Measurements from ENCODE around the gene MIF.

The MIF gene

DNA sequence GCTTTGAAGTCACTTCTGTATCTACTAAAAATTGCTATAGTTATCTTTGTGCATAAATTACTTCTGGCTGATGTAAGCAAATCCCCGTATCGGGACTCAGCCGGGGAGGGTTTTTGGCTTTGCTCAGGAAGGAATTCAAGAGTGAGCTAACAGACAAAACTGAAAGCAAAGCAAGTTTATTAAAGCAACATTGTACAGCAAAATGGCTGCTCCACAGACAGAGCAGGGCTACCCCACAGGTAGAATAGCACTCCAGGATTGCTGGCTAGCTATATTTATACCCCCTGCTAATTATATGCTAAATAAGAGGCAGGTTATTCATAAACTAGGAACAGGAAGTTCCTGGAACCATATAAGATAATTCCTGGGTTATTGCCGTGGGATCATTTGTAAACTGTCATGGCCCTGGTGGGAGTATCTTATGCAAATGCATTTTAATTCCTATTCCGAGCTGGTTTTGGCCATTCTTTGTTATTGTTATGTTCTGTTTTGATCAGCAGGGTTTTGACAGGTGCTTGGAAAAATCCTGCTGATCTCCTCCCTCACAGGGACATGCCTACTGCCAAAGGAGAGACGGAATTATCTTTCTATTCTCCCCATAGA is 15.2 kb downstream of the MIF start:
- ChIA-PET CTCF (interaction anchor here (0.9 to 2.4 kb wide), 2 partner anchors 15 to 141 kb away, joined by 3 to 6 read pairs; partner anchors contain the start of gene MIF), POLR2A (interaction anchor here (0.6 to 6.9 kb wide), 5 partner anchors 10 to 52 kb away, joined by 3 to 124 read pairs (median 5); partner anchors contain the start of genes MIF and SLC2A11)
- no peak for DNase-seq (ENCODE audit: extremely low spot score)
- TF ChIP-seq CTBP1 (IDR thresholded peaks at IDR 0.05; ENCODE audit: borderline replicate concordance) (no peak), ZNF384 (IDR thresholded peaks at IDR 0.05) (no peak), FOXA1 (IDR thresholded peaks at IDR 0.05) (no peak), ARNT (IDR thresholded peaks at IDR 0.05) (no peak), LEF1 (IDR thresholded peaks at IDR 0.05; ENCODE audit: borderline replicate concordance) (no peak), FOXK2 (IDR thresholded peaks at IDR 0.05) (no peak), BHLHE40 (IDR thresholded peaks at IDR 0.05; ENCODE audit: borderline replicate concordance) (no peak), TARDBP (IDR thresholded peaks at IDR 0.05) (no peak), HDGF (IDR thresholded peaks at IDR 0.05; ENCODE audit: borderline replicate concordance) (no peak), NFRKB (IDR thresholded peaks at IDR 0.05) (no peak), FOXM1 (IDR thresholded peaks at IDR 0.05; ENCODE audit: borderline replicate concordance) (no peak), SP1 (IDR thresholded peaks at IDR 0.05) (no peak), L3MBTL2 (conservative IDR thresholded peaks at IDR 0.05) (no peak; the same call in 1 of the 2 replicates), SUZ12 (IDR thresholded peaks at IDR 0.05) (no peak), ELF4 (IDR thresholded peaks at IDR 0.05) (no peak)
- TF ChIP-seq, protein P1, sequence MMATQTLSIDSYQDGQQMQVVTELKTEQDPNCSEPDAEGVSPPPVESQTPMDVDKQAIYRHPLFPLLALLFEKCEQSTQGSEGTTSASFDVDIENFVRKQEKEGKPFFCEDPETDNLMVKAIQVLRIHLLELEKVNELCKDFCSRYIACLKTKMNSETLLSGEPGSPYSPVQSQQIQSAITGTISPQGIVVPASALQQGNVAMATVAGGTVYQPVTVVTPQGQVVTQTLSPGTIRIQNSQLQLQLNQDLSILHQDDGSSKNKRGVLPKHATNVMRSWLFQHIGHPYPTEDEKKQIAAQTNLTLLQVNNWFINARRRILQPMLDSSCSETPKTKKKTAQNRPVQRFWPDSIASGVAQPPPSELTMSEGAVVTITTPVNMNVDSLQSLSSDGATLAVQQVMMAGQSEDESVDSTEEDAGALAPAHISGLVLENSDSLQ (IDR thresholded peaks at IDR 0.05) = no peak

DNA sequence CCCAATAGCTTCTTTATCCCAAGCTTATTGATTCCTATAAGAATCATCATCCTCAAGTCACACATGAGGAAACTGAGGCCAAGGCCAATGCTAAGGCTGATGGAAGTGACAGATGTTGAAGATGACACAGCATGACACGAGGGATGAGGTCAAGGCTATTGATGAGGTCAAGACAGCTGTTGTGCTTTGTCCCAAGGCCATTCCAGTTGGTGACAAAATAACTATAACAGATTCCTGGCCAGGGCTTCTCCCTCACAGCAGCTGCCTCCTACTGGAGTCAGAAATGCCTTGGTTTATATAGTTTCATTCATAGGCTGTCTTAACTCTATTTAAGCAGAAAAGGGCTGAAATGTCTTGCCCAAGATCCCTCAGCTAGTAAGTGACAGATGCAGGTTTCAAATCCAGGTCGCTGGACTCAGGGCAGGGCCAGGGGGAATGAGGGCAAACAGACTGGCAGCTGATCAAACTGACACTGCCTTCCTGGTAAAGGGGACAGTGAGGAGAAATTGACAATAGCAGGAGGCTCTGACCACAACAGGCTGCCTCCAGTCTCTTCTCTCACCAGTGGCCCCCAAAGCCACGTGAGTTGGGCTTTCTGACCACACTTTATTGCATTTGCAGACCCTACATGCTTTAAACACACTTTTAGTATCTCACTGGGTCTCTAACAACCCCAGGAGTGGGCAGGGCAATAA is 16.5 kb downstream of the MIF start:
- POLR2A ChIA-PET = interaction anchor here (1.3 to 6.9 kb wide), 4 partner anchors 7 to 53 kb away, joined by 3 to 124 read pairs (median 54); partner anchors contain the start of genes MIF and SLC2A11
- TF ChIP-seq ELF4 (IDR thresholded peaks at IDR 0.05) (no peak), FOXA1 (IDR thresholded peaks at IDR 0.05) (no peak), SUZ12 (IDR thresholded peaks at IDR 0.05) (no peak), NFRKB (IDR thresholded peaks at IDR 0.05) (no peak), L3MBTL2 (conservative IDR thresholded peaks at IDR 0.05) (no peak), ZNF384 (IDR thresholded peaks at IDR 0.05) (no peak), FOXM1 (IDR thresholded peaks at IDR 0.05; ENCODE audit: borderline replicate concordance) (no peak), LEF1 (IDR thresholded peaks at IDR 0.05; ENCODE audit: borderline replicate concordance) (no peak), HDGF (IDR thresholded peaks at IDR 0.05; ENCODE audit: borderline replicate concordance) (no peak), FOXK2 (IDR thresholded peaks at IDR 0.05) (no peak), SP1 (IDR thresholded peaks at IDR 0.05) (no peak), BHLHE40 (IDR thresholded peaks at IDR 0.05; ENCODE audit: borderline replicate concordance) (no peak), TARDBP (IDR thresholded peaks at IDR 0.05) (no peak), ARNT (IDR thresholded peaks at IDR 0.05) (no peak), CTBP1 (IDR thresholded peaks at IDR 0.05; ENCODE audit: borderline replicate concordance) (no peak)
- TF ChIP-seq, protein P1 (IDR thresholded peaks at IDR 0.05) = no peak
- DNase-seq (ENCODE audit: extremely low spot score) = no peak
- CTCF ChIA-PET = interaction anchor here (2.4 kb wide), 1 partner anchor 16 kb away, joined by 6 read pairs; the partner anchor contains the start of gene MIF

DNA sequence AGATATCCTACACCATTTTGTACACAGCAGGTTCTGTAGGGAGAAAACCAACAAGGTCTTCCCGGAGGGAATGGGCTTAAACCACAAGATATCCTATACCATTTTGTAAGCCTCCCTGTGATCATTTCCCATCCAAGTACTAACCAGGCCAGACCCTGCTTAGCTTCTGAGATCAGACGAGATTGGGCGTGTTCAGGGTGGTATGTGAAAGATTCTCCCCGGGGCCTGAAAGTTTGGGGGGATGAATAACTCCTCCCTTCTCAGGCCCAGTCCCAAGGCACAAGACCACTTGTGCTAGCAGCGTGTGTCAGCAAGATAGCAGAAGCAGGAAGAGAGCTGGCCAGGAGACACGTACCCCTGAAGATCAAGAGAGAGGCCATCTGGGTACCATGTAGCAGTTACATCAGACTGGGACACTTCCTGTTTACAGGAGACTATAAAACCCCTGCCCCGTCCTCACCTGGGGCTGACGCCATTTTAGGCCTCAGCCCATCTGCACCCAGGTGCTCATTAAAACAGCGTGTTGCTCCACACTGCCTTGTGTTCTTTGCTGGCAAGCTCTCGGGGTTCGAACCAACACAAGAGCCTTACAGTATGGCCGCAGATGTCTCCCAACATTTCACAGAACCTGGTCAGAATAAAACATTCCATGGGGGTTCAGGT is 17.3 kb downstream of the MIF start:
- no peak for DNase-seq (ENCODE audit: extremely low spot score)
- CTCF ChIA-PET = interaction anchor here (2.4 kb wide), 1 partner anchor 17 kb away, joined by 6 read pairs; the partner anchor contains the start of gene MIF
- TF ChIP-seq SUZ12 (IDR thresholded peaks at IDR 0.05) = no peak
- TF ChIP-seq ZNF384 (IDR thresholded peaks at IDR 0.05) = no peak
- TF ChIP-seq FOXK2 (IDR thresholded peaks at IDR 0.05) = no peak
- TF ChIP-seq BHLHE40 (IDR thresholded peaks at IDR 0.05; ENCODE audit: borderline replicate concordance) = no peak
- no peak for TF ChIP-seq HDGF (IDR thresholded peaks at IDR 0.05; ENCODE audit: borderline replicate concordance)
- no peak for TF ChIP-seq ELF4 (IDR thresholded peaks at IDR 0.05)
- no peak for TF ChIP-seq LEF1 (IDR thresholded peaks at IDR 0.05; ENCODE audit: borderline replicate concordance)
- TF ChIP-seq NFRKB (IDR thresholded peaks at IDR 0.05) = no peak
- no peak for TF ChIP-seq FOXM1 (IDR thresholded peaks at IDR 0.05; ENCODE audit: borderline replicate concordance)
- TF ChIP-seq ARNT (IDR thresholded peaks at IDR 0.05) = no peak
- no peak for TF ChIP-seq L3MBTL2 (conservative IDR thresholded peaks at IDR 0.05)
- TF ChIP-seq, protein P1 (IDR thresholded peaks at IDR 0.05) = no peak
- POLR2A ChIA-PET = interaction anchor here (1.3 to 6.9 kb wide), 4 partner anchors 8 to 54 kb away, joined by 3 to 124 read pairs (median 54); partner anchors contain the start of genes MIF and SLC2A11

DNA sequence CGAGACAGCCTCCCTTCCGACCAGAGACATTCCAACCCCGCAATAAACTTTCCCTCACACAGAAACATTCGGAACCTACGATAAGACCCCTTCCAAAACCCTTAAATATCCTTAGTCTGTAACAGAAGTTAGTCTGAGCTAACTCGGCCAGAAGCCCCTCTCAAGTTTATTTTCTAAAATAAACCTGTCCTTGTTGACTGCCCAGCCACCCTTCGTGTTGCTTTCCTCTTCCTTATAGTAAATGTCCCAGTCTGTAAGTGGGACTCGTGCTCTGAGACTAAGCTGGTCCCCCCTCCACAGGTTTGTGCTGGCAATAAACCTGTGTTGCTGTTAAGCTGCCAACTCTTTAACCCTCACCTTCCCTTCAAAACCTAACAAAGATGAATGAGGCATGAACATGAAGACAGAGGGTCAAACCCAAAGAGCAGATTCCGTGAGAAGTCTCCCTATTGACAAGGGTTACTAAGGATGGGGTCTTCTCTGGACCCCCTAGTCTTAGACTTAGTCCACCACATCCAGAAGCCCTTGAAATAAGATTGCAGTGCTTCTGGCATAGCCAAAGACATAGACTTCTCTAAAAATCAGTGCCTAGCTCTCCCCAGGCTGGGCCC is 18.2 kb downstream of the MIF start:
- TF ChIP-seq ARNT (IDR thresholded peaks at IDR 0.05) (no peak), LEF1 (IDR thresholded peaks at IDR 0.05; ENCODE audit: borderline replicate concordance) (no peak), NFRKB (IDR thresholded peaks at IDR 0.05) (no peak), ZNF384 (IDR thresholded peaks at IDR 0.05) (no peak), L3MBTL2 (conservative IDR thresholded peaks at IDR 0.05) (no peak), HDGF (IDR thresholded peaks at IDR 0.05; ENCODE audit: borderline replicate concordance) (no peak), FOXM1 (IDR thresholded peaks at IDR 0.05; ENCODE audit: borderline replicate concordance) (no peak), BHLHE40 (IDR thresholded peaks at IDR 0.05; ENCODE audit: borderline replicate concordance) (no peak), SUZ12 (IDR thresholded peaks at IDR 0.05) (no peak), FOXA1 (IDR thresholded peaks at IDR 0.05) (no peak), FOXK2 (IDR thresholded peaks at IDR 0.05) (no peak), ELF4 (IDR thresholded peaks at IDR 0.05) (no peak), SP1 (IDR thresholded peaks at IDR 0.05) (no peak)
- TF ChIP-seq, protein P1 (IDR thresholded peaks at IDR 0.05) = no peak
- ChIA-PET CTCF (no interaction called here), POLR2A (interaction anchor here (1.6 to 6.9 kb wide), 5 partner anchors 9 to 54 kb away, joined by 9 to 124 read pairs (median 38); partner anchors contain the start of genes MIF and SLC2A11)
- no peak for DNase-seq (ENCODE audit: extremely low spot score)
